Suppressor macrophage (primary cell): ENCODE measurements around the gene WDR62.
A peak's percentile ranks its signal among the peaks of the same experiment; 100 is the strongest.
"Not testable (repeated sequence)": the region's sequence is repeated elsewhere in the genome, so short reads cannot be mapped to it uniquely, and the experiment has no call there.

Experiments
- DNase-seq, 4 experiments: peaks; one replicate each; pipeline ENCODE4 v3.0.0-alpha.2; 2020 to 2022

The WDR62 gene

DNA sequence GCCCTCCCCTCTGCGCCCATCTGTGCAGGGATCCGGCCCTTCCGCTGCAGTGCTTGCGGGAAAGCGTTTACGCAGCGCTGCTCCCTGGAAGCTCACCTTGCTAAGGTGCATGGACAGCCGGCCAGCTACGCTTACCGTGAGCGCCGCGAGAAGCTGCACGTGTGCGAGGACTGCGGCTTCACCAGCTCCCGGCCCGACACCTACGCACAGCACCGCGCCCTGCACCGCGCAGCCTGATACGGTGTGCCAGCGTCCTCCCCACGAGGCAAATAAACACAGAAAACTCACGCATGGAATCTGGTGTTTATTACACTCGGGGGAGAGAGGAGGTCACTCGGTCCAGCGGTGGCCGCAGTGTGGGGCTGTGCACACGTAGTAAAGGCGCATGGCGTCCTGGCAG lies 58.7 kb downstream of the WDR62 start:
- no peak for DNase-seq

DNA sequence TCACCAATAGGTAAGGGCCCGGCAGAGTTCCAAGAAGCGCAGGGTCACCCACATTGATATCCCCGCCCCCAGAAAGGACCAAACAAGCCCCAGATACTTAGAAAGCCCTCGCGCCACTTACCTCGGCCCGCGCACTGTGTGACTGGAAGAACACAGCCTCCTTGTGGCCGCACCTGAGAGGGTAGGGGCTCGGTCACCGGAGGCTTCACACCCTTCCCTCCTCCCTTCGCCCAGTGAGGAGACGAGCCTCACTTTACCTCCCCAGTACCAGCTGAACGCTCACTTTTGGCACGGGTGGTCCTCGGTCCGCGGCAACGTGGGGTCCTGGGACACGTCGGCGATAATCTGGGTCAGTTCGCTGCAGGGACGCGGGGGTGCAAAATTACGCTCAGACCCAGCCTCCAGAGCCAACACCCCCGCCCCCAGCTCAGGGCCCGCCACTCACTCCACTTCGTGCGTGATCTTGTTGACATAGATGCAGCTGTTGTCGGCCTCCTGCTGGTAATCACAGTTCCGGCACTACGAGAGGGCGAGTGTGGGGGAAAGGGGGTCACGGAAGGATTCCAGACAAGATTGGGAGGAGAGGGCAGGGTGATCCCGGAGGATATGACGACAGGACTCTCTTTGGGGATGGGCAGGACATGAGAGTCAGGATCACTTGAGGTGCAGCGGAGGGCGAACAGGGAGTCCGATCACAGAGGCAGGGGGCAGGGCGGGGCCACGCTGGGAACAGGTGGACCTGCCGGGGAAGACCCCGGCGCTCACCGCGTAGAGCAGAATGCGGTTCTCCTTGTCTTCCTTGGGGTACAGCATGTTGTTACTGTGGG lies 59.4 kb downstream of the WDR62 start:
- DNase-seq: peak in 2 of 4 experiments; percentile 13 to 34

DNA sequence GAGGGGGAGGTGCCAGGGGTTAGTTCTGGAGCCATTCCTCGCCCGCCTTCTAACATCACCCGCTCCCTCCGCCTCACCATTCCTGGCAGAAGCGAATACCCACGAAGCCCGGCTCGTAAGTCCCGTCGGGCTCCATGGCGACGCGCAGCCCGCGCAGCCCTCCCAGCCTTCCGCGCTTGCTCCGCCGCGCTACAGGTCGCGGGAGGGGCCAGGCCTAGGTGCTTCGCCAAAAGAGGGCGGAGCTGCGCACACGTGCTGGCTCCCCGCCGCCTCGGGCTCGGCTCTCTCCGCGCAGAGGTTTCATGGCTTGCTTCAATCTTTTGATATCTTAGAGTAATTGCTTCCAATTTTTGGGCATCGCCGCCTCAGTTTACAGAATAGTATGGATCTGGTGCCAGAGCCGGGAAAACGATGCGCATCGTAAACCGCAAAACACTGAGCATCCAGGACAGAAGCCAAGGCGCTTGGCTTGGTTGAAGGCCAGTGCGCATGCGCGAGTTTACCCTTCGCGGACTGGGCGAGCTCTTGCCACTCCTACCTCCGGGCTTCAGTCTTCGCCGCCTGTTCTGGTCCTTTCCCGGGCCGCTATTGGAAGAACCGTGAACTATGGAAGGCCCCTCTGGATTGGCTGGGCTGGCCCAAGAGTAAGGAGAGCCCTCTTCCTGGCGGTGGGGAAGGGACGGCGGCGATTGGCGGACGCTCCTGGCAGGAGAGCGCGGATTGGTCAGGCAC lies 60.2 kb downstream of the WDR62 start, which contains the start of gene POLR2I:
Gene POLR2I, minus strand, starts transcription at position 155 of the 732 bp plus-strand sequence. Its CDS starts 19 bp downstream, at position 136.
- DNase-seq: peak; percentile 99 to 100 (median 100)

DNA sequence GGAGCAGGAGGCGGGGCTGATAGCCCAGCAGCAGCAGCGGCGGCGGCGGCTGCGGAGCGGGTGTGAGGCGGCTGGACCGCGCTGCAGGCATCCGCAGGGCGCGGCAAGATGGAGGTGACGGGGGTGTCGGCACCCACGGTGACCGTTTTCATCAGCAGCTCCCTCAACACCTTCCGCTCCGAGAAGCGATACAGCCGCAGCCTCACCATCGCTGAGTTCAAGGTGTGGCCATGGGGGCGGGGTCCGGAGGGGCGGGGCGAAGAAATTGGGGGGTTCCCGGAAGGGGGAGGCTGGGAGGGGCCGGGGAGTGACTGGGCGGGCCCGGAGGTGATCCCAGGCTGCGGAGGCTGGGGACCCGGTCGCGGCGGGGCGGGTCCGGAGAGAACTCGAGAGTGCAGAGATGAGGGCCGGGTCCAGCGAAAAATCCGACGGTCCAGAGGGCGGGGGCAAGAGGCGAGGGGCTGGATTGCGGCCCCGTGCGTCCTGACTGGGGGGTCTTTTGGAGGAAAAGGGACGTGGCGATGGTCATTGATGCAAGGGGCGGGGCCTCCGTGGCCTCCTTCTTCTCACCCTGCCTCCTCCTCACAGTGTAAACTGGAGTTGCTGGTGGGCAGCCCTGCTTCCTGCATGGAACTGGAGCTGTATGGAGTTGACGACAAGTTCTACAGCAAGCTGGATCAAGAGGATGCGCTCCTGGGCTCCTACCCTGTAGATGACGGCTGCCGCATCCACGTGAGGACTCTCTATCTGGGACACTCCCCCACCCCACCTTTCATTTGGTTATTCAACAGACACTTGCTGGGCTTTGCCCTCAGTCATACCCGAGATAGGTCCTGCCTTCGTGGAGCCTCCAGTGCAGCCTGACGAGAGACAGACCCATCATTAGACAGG lies 61.0 kb downstream of the WDR62 start, which contains the start of gene TBCB:
Gene TBCB, plus strand, starts transcription at position 16 of the 891 bp plus-strand sequence. Its CDS starts 93 bp downstream, at position 109.
- DNase-seq: peak in 3 of 4 experiments; percentile 71 to 90 (median 89)

DNA sequence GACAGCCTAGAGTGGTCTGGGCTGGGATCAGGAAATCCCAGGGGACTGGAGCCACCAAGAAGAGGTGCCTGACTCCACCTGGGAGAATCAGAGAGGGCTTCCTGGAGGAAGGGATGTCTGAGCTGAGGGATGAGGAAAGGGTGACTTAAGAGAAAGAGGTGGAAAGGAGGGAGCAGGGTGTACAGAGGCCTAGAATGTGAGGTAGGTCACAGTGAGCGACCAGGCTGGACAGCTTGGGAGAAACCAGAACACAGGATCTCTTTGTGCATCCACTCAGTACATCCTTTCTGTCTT lies 61.6 kb downstream of the WDR62 start:
- no peak for DNase-seq

DNA sequence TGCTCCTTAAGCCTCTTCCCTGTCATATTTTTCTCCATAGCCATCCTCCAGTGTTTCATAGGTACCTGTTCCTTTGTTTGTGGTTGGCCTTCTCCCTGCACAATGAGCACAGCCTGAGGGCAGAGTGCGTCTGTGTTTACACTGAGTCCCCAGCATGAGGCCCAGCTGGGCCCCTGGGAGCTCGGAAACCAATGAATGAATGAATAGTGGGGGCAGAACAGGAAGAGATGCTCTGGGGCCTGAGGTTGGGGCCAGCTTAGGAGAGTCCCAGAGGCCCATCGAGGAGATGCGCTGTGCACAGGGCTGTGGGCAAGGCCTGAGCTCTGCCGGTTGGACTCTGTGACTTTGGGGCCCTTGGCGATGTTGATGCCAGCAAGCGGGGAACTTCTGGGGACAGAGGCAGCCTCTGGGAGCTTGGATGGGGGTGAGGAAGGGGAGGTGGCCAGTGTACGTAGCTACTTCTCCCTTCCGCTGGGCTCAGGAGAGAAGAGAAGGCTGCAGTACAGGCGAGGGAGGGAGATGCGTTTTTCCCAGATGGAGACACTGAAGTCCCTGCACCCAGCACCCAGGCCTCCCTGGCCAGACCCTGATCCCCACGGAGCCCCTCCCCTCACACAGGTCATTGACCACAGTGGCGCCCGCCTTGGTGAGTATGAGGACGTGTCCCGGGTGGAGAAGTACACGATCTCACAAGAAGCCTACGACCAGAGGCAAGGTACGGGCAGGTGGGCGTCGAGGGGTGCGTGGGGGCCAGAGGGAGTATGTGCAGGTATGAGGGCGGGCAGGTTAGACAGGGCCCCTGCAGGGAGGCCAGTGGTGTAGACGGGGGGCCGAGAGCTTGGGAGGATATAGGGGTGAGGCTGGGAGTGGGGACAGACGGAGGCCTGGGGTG lies 65.6 kb downstream of the WDR62 start:
- no peak for DNase-seq

DNA sequence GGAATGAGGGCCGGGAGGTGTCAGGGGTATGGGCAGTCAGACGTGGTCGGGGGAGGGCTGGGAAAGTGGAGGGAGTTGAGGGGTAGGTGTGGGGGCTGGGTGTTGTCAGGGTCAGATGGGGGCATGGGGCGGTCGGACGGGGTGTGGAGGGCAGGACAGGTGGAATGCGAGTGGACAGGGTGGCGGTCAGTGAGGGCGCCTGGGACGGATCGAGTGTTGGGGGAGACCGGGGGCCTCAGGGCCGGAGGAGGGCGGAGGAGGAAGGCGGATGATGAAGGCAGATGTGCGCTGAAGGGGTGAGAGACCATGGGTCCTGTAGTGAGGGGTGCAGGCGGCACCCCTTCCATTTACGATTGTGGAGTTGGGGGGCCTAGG lies 66.3 kb downstream of the WDR62 start:
- DNase-seq: no peak

DNA sequence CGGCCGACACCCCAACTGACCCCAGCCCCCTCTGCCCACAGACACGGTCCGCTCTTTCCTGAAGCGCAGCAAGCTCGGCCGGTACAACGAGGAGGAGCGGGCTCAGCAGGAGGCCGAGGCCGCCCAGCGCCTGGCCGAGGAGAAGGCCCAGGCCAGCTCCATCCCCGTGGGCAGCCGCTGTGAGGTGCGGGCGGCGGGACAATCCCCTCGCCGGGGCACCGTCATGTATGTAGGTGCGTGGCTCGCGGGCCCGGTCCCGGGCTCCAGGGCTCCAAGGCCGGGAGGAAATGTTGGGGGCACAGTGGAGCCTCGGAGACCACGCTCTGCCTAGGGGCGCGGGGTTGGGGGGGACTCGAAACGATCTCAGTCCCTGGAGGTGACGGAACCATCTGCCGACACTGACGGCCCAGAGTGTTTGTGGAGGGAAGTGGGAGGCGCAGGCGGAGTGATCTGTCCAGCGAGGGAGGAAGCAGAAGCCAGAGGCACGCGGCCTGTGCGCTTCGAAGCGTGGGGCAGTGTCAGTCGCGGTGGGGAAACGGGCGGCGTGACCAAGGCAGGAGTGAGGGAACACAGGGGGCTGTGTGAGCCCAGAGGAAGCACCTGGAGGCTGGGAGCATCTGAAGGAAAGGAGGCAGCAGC lies 66.9 kb downstream of the WDR62 start:
- DNase-seq: no peak

DNA sequence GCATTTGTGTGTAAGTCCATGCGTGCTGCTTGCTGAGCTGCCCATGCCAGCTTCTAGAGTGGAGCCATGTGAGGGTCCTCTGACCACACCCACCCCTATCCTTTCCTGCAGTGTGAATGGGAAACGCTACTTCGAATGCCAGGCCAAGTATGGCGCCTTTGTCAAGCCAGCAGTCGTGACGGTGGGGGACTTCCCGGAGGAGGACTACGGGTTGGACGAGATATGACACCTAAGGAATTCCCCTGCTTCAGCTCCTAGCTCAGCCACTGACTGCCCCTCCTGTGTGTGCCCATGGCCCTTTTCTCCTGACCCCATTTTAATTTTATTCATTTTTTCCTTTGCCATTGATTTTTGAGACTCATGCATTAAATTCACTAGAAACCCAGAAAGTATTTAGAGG lies 70.9 kb downstream of the WDR62 start:
- DNase-seq: no peak

DNA sequence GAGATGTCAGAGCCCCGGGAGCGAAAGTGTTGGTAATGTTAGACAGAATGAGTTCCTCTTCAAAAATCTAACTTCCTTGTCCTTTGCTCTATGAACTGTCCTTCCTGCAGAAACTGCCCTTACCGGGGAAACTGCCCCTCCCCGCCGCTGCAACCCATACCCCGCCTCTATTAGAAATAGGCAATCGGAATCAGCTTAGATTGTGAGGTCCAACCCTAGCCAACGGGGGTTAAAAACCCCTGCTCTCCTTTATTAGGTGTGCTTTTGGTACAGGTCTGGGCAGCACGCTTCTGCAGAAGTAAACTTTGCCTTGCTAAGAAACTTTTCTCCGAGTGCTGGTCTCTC lies 73.7 kb downstream of the WDR62 start:
- peak in 3 of 4 experiments; percentile 66 to 77 (median 74) for DNase-seq

DNA sequence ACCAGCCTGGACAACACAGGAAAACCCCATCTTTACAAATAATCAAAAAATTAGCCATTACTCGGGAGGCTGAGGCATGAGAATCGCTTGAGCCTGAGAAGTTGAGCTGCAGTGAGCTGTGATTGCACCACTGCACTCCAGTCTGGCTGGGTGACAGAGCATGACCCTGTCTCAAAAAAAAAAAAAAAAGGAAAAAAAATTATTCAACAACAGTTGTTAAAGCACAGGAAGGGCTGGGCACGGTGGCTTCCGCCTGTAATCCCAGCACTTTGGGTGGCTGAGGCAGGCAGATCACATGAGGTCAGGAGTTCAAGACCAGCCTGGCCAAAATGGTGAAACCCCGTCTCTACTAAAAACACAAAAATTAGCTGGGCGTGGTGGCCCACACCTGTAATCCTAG lies 76.5 kb downstream of the WDR62 start:
- peak; percentile 61 to 81 (median 81) for DNase-seq

DNA sequence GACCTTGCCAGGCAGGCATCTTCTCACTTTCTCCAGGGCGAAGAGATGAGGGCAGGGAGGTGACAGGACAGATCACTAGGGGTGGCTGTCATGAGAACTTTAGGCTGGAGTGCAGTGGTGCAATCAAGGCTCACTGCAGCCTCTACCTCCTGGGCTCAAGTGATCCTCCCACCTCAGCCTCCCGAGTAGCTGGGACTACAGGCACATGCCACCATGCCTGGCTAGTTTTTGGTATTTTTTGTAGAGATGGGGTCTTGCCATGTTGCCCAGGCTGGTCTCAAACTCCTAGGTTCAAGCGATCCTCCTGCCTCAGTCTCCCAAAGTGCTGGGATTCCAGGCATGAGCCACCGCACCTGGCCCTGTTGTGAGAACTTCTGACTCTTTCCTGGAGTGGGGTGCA lies 80.2 kb downstream of the WDR62 start:
- DNase-seq: not testable (repeated sequence)

DNA sequence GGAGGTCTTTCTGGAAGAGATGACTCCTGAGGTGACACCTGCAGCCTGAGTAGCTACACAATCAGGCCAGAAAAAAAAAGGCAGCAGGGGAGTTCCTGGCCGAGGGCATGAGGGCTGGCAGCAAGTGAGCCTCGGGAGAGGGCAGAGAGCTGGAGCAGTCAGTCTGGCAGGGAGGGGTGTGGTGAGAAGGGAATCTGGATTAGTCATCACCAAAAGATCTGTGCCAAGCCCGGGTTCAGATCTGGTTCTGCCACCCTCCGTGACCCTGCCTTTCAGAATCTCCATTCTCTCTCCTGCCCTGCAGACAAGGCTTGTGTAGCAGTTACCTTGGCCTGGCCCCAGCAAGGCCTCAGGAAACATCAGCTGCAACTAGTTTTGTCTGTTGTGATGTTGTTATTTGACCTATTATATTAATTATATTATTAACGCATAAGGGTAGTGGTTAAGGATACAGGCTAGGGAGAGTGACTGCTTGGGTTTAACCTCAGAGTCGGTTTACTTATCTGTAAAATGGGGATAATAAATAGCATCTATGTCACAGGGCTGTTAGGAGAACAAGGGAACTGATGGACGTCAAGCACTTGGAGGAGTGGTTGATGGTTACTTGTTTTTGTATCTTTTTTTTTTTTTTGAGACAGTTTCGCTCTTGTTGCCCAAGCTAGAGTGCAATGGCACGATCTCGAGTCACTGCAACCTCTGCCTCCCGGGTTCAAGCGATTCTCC lies 82.4 kb downstream of the WDR62 start:
- peak in 3 of 4 experiments; percentile 28 to 39 (median 28) for DNase-seq

DNA sequence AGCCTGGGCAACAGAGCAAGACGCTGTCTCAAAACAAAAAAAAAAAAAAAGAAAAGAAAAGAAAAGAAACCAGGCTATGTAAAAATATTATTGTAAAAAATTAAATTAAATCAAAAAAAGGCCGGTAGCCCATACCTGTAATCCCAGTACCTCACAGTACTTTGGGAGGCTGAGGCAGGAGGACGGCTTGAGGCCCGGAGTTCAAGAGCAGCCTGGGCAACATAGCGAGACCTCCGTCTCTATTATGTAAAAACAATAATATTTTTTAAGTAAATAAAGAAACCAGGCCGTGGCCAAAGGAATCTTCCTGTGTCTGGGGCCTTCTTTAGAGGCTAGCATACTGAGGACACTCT lies 84.4 kb downstream of the WDR62 start:
- DNase-seq: no peak

DNA sequence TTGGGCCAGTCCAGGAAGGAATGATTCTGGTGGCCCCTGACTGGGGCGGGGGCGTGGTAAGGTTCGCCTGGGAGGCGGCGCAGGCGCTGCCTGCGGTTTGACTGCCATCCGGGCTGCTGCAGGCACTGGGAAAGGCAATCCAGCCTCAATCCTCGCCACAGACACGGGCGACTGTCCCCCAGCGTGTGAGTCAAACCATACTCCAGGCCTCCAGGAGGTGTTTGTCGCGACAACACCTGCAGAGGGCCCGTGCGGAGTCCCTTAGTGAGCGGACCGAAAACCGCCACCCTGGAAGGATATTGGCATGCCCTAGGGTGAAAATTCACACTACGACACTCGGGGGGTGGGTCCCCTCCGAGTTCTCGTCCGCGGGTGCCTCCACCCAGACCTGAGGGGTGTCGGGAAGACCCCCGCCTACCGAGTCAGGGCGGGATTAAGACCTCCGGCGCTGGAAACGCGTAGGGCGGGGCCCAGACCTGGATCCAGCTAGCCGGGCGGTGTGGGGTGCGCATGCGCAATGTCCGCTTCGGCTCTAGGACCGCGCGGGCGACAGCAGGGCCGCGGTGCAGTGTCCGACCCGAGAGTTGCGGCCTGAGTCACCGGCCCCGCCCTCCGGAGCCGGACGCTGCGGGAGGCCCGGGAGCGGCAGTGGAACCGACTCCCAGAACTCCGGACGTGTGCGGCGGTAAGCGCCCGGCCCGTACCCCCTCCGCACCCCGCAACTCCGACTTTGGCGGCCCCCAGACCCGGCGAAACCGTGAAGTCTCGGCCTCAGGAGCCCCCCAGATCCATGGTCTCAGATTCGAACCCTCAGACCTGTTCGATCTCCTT lies 85.0 kb downstream of the WDR62 start, which contains the start of gene CAPNS1:
Gene CAPNS1, plus strand, starts transcription at position 594 of the 831 bp plus-strand sequence. CDS start 946 bp downstream, outside the sequence.
- peak; percentile 98 to 99 (median 98) for DNase-seq

DNA sequence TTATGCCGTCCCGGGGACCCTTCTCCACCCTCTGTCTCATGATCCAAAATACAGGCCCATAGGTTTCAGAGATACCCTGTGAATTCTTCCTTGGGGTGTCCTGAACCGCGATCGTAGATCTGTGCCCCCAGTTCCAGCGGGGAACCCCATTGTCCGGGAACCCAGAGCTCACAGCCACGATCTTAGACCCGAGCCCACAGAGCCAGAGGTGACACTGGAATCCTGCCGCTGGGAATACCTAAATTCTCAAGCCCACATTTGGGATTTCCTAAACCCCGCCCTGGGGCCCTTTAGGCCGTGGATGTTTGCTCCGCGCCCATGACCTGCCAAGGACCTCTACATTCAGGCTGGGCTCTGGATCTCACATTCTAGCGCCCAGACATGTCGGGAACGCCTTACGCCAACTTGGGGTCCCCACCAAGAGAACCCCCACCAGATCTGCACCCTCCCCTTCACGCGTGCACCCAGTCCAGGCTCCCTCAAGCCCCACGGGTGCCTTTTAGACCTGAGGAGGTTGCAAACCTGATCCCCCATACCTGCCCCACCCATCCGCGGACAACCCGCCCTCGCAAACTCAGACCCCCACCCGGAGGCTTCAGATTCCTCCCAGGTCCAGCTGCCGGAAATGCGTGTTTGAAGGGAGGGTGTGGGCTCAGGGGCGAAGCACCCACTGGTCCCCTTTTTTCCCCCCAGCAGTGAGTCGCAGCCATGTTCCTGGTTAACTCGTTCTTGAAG lies 85.8 kb downstream of the WDR62 start:
- DNase-seq: peak; percentile 17 to 44 (median 38)

DNA sequence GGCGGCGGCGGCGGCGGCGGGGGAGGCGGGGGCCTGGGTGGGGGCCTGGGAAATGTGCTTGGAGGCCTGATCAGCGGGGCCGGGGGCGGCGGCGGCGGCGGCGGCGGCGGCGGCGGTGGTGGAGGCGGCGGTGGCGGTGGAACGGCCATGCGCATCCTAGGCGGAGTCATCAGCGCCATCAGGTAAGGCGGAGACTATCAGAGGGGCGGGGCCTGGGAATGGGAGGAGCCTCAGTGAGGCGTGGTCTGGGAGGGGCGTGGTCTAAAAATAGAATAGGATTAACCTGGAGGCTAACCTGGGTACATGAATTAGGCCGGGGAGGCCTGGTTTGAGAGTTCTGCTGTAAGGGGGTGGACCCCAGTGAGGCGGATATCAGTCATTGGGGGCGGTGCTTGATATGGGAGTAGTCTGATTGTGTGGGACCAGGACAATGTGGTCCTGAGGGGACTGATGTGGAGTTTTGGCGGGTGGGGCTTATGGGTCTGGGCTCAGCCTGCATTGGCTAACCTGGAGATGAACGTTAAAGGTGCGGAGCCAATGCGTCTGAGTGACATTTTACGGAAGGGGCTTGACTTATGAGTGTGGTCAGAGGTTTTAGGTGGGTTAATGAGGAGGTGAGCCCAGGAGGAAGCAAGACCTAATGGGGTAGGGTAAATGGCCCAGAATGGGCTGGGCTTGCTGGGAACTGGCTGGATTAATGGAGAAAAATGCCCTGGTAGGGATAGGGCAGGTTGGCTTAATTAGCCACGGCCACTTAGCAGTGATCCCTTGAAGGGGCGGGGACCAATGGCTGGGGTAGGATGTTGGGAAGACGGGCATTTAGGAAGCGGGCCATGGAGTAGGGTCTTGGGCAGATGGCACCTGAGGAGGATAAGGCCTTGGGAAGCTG lies 86.6 kb downstream of the WDR62 start:
- DNase-seq: peak; percentile 85 to 93 (median 90)

DNA sequence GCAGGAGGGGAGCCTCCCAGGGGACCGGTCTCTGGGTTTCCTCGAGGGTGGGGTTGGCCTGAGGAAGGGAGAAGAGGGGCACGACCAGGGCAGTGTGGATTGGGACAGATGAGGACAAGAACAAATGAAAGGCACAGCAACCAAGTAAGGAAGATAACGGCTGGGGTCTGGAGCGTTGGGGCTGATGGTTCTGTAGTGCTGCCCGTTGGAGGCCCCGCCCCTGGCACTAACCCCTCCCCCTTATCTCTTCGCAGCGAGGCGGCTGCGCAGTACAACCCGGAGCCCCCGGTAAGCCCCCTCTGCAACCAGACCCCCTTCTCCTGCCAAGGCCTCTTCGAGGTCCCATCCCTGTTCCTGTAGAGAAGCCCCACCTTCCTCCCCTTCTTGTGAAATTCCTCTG lies 87.3 kb downstream of the WDR62 start:
- no peak for DNase-seq
